Progenitor cell of endocrine pancreas (in vitro differentiated cells): ENCODE results near the gene GAS7. TPM values are rescaled to one million over a fixed set of nuclear protein-coding genes. Genes with fewer than 3 reads are reported as not detected.

Source experiments
- DNase-seq: peaks from one replicate; pipeline ENCODE4 v3.0.0; 2021; ENCODE audit warnings: low spot score; ENCODE audit not compliant: unreplicated experiment
- H3K27ac Mint-ChIP-seq: 2 replicates; pipeline ENCODE4 v1.8.0; 2021; ENCODE audit warnings: mild to moderate bottlenecking, moderate library complexity, mixed read lengths
- H3K27me3 Mint-ChIP-seq: 2 replicates; pipeline ENCODE4 v1.8.0; 2021; ENCODE audit warnings: mixed read lengths
- H3K36me3 Mint-ChIP-seq: 2 replicates; pipeline ENCODE4 v1.8.0; 2022; ENCODE audit warnings: mixed read lengths; ENCODE audit not compliant: insufficient read depth
- H3K4me1 Mint-ChIP-seq: 2 replicates; pipeline ENCODE4 v1.8.0; 2021; ENCODE audit warnings: low read depth, mixed read lengths
- H3K4me3 Mint-ChIP-seq: 2 replicates; pipeline ENCODE4 v1.8.0; 2021; ENCODE audit warnings: low read depth, mild to moderate bottlenecking, moderate library complexity, mixed read lengths
- H3K9me3 Mint-ChIP-seq: 2 replicates; pipeline ENCODE4 v1.8.0; 2021; ENCODE audit warnings: low read depth, mixed read lengths
- CTCF ChIP-seq: fragments of 200-600 bp; sonication (generic); IDR thresholded peaks from one replicate; pipeline ENCODE4 v1.5.0; 2021; ENCODE audit warnings: antibody characterized with exemption, mild to moderate bottlenecking; ENCODE audit not compliant: unreplicated experiment
- total RNA-seq: library from RNA; stranded (reverse); gene quantifications from 2 replicates; pipeline ENCODE4 v1.2.1, GENCODE V29; 2021

The GAS7 gene
- total RNA-seq, 1 donor from 2014 or later: 3.4 TPM

GRCh38 chr17:9999919-10000695 lies 198.3 kb downstream of the GAS7 start:
- Mint-ChIP-seq H3K27me3 (peaks cover 16% of the 10 kb centered on the region), H3K4me3 (no peak overlapping the region), H3K27ac (no peak overlapping the region), H3K9me3 (no peaks in the 10 kb centered on the region), H3K4me1 (no peaks in the 10 kb centered on the region), H3K36me3 (no peaks in the 10 kb centered on the region)
- no peak for TF ChIP-seq CTCF
- no peak for DNase-seq

GRCh38 chr17:9998060-9998459 lies 200.3 kb downstream of the GAS7 start:
- H3K9me3 Mint-ChIP-seq: no peaks in the 10 kb centered on the region

DNA sequence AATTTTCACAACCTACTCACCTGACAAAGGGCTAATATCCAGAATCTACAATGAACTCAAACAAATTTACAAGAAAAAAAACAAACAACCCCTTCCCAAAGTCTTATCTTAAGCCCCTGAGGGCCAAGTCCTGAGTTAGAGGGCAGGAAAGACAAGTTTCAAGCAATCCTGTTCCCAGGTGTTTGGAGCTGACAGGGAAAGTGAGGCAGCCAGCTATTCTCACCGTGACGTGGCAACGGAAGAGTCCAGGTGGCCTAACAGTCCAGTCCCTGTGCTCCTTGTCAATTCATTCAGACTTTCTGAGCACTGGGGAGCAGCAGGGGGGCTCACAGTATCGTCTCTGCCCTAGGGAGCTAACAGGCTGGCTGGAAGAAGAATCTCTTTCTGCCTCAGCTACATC lies 203.6 kb downstream of the GAS7 start:
- H3K4me1 Mint-ChIP-seq: no peaks in the 10 kb centered on the region
- no peak for DNase-seq
- no peaks in the 10 kb centered on the region for H3K9me3 Mint-ChIP-seq
- H3K36me3 Mint-ChIP-seq: no peaks in the 10 kb centered on the region
- no peak for TF ChIP-seq CTCF
- H3K4me3 Mint-ChIP-seq: no peak overlapping the region
- peaks cover 6% of the 10 kb centered on the region for H3K27me3 Mint-ChIP-seq
- no peak overlapping the region for H3K27ac Mint-ChIP-seq

More at GRCh38 chr17:9998060-9998459, 200.3 kb downstream of the GAS7 start:
- no peak overlapping the region for H3K27ac Mint-ChIP-seq
- H3K27me3 Mint-ChIP-seq: peaks cover 16% of the 10 kb centered on the region
- H3K36me3 Mint-ChIP-seq: no peaks in the 10 kb centered on the region
- no peaks in the 10 kb centered on the region for H3K4me1 Mint-ChIP-seq
- TF ChIP-seq CTCF: no peak
- no peak for DNase-seq
- H3K4me3 Mint-ChIP-seq: no peak overlapping the region

- Mint-ChIP-seq H3K27me3 (no peaks in the 10 kb centered on the region), H3K4me1 (no peaks in the 10 kb centered on the region), H3K9me3 (peaks cover 3% of the 10 kb centered on the region), H3K36me3 (no peaks in the 10 kb centered on the region), H3K27ac (no peak overlapping the region), H3K4me3 (no peak overlapping the region)
- DNase-seq: no peak
- TF ChIP-seq CTCF: no peak
Observed at GRCh38 chr17:9991796-9992195, 206.6 kb downstream of the GAS7 start.

DNA sequence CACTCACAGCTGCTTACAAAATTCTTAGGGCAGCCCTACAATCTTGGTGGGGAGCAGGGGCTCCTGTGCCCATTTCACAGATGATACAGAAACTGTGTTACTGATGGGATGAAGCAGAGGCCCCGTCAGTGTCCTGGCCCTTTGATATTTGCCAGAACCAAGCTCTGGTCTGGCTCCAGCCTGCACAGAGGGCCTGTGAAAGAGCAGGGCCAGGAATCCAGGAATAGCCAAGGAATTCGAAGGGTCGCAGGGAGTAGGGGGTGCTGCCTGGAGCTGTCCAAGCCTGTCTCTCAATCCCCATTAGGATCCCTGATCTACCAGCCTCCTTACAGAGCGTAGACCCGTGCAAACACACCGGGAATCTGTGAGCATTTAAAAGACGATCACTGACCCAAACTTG lies 207.1 kb downstream of the GAS7 start:
- Mint-ChIP-seq H3K9me3 (peaks cover 3% of the 10 kb centered on the region), H3K4me3 (no peak overlapping the region), H3K4me1 (no peaks in the 10 kb centered on the region), H3K36me3 (no peaks in the 10 kb centered on the region), H3K27me3 (no peaks in the 10 kb centered on the region), H3K27ac (no peak overlapping the region)
- DNase-seq: no peak
- TF ChIP-seq CTCF: no peak
